ENCODE results near the gene C14orf132.

C14orf132 gene

GRCh38 chr14:96084796-96085195 lies 45.6 kb downstream of the C14orf132 start:
- no peak for DNase-seq

- no peak for DNase-seq
These were observed 46.2 kb downstream of the C14orf132 start for GRCh38 chr14:96085369-96085768.

GRCh38 chr14:96086032-96086431 lies 46.9 kb downstream of the C14orf132 start:
- no peak for DNase-seq

DNA sequence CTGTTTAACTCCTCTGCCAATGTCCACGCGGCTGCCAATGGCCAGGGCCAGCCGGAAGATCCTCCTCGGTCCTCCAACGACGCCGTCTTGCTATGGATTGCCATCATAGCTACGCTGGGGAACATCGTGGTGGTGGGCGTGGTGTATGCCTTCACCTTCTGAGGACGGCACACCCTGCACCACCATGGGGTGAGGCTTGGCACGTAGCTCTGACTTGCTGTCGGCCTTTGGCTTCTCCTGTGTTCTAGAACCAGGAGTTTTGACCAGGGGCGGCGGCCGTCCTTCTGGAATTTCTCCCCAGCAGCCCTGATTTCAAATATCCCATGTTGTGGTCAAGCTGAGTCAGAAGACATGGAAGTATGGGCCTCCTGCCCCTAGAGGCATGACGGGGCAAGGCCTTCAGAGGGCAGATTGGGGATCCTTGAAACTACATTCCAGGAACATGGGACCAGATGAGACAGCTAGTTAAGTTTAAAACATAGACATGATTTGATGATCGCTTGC lies 47.5 kb downstream of the C14orf132 start:
- no peak for DNase-seq

- no peak for DNase-seq
These were observed 48.9 kb downstream of the C14orf132 start for GRCh38 chr14:96088074-96088473.

GRCh38 chr14:96088481-96088880 lies 49.3 kb downstream of the C14orf132 start:
- DNase-seq: no peak

- no peak for DNase-seq
These were observed 49.7 kb downstream of the C14orf132 start for GRCh38 chr14:96088911-96089310.

GRCh38 chr14:96089401-96089800 lies 50.2 kb downstream of the C14orf132 start:
- DNase-seq: no peak

- no peak for DNase-seq
These were observed 51.4 kb downstream of the C14orf132 start for GRCh38 chr14:96090441-96091148.

- no peak for DNase-seq
These were observed 52.1 kb downstream of the C14orf132 start for GRCh38 chr14:96091149-96091693.

- no peak for DNase-seq
These were observed 52.8 kb downstream of the C14orf132 start for GRCh38 chr14:96091941-96092411.

- DNase-seq: no peak
These were observed 53.8 kb downstream of the C14orf132 start for GRCh38 chr14:96092936-96093335.

DNA sequence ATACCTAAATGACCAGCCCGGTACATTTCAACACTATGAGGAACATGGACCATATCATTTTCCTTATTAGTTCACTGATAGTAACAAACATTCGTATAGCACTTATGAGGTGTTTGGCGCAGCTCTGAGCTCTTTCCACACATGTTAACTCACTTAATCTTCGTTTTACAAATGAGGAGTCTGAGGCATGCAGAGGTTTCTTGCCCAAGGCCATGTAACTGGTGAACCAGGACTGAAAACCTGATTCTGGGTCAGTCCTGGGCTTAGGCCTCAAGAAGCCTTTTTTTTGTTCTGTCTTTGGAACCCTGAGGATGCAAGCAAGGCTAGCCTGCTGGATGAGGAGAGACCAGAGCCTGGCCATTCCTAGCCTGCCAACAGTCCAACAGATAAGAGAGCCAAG lies 55.0 kb downstream of the C14orf132 start:
- DNase-seq: no peak

GRCh38 chr14:96094656-96095055 lies 55.5 kb downstream of the C14orf132 start:
- no peak for DNase-seq

- DNase-seq: no peak
These were observed 55.9 kb downstream of the C14orf132 start for GRCh38 chr14:96095058-96095457.

- no peak for DNase-seq
These were observed 56.7 kb downstream of the C14orf132 start for GRCh38 chr14:96095581-96096476.

DNA sequence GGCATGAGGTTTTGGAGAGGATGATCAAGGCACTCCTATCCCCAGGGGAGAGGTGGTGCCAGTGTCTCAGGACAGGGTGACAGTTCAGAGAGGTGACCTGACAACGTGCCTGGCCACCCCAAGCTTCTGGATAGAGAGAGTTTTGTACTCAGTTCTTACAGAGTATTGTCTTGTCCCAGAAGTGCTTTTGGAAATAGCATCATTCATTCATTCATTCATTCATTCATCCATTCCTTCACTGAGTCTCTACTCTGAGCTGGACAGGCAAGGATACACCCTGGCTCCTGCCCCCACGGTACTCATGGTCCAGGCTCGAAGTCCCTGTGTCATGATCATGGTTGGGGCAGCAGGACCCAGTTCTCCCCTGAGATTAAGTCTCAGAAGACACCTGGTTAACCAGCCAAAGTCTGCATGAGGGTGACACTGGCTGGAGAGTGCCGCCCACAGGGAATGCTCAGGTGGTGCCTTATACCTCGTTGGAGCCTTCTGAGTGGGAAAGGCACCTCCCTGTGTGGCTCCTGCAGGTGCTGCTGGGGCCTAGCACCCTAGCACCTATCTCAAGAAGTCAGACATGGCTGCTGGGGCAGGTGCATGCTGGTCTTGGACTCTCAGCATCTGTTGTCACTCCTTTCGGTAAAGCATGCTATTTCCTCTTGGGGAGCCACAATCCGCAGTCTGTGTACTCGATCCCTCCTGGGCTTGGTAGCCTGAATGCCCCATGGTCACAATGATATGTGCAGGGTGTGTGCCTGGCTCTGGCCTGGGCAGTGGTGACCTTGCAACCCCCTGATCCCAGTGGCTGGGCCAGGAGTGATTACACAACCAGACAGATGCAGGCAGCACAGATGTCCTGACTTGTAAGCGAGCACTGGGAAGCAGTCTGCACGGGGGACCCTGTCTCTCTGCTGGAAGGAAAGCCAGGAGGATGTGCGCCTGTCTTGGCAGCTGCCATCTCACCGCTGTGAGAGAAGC lies 57.8 kb downstream of the C14orf132 start:
- DNase-seq: no peak

- DNase-seq: no peak
These were observed 58.6 kb downstream of the C14orf132 start for GRCh38 chr14:96097752-96098151.

DNA sequence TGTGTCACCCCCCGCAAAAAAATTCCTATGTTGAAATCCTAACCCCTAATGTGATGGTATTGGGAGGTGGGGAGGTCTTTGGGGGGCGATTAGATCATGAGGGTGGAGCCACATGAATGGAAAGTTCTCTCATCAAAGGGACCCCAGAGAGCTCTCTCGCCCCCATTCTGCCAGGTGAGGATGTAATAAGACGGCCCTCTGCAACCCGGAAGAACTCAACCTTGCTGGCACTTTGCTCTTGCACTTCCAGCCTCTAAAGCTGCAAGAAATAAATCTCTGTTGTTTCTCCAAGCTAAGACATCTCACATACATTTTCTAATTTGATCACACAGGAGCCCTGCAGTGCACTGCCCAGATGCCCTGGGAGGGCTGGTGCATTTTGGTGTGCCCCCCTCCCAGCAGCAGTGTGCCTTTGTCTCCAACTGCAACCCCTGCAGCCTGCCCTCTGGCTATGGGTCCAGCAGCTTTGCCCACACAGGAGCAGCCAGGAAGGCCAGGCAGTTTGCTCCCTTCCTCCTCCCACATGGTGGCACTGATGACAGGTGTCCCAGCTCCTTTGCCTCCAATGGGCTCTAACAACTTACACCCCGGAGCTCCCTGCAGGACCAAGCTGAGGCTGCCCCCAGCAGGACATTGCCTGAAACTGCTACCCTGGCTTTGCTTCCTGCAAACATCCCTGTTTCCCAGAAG lies 59.3 kb downstream of the C14orf132 start:
- peak in 1 of 5 experiments; percentile 4 for DNase-seq

- DNase-seq: no peak
These were observed 59.8 kb downstream of the C14orf132 start for GRCh38 chr14:96098999-96099335.

All from T-helper 2 cell (primary cell).